Testis (tissue), 3 donors: Measurements from ENCODE around the gene SRPK1. TPM values are rescaled to one million over a fixed set of nuclear protein-coding genes. Genes with fewer than 3 reads are reported as not detected.

Source experiments
- DNase-seq: peaks from one replicate; pipeline ENCODE4 v3.0.0-alpha.2; 2019
- H3K27ac ChIP-seq, 2 donors: fragments of 200-600 bp; sonication (generic); one replicate each; pipeline ENCODE4 v1.5.1; 2019
- H3K27me3 ChIP-seq: fragments of 200-600 bp; sonication (generic); one replicate; pipeline ENCODE4 v1.5.1; 2019
- H3K36me3 ChIP-seq: fragments of 200-600 bp; sonication (generic); one replicate; pipeline ENCODE4 v1.5.1; 2017; ENCODE audit warnings: low read depth; ENCODE audit errors: missing control alignments
- H3K4me1 ChIP-seq: fragments of 200-600 bp; sonication (generic); one replicate; pipeline ENCODE4 v1.5.1; 2019
- H3K4me3 ChIP-seq, 2 donors: fragments of 200-600 bp; sonication (generic); one replicate each; pipeline ENCODE4 v1.5.1; 2017 to 2019
- H3K9me3 ChIP-seq: fragments of 200-600 bp; sonication (generic); one replicate; pipeline ENCODE4 v1.5.1; 2017
- CTCF ChIP-seq, 3 experiments: fragments of 450-650 bp in 2 of 3; fragments of 200-600 bp in 1 of 3; sonication (generic) in 1 of 3; IDR thresholded peaks; one replicate each; pipeline ENCODE4 v1.5.1; 2016 to 2019; ENCODE audit warnings: antibody characterized with exemption in 3 of 3, mild to moderate bottlenecking in 2 of 3, moderate library complexity in 1 of 3
- POLR2A ChIP-seq: fragments of 450-650 bp; IDR thresholded peaks from one replicate; pipeline ENCODE4 v1.6.1; 2017; ENCODE audit warnings: antibody characterized with exemption, mild to moderate bottlenecking, moderate library complexity
- WGBS, 2 donors: methylation state at CpG; one replicate each; pipeline ENCODE4 v1.1.5; 2018; 5-methylcytosine and 5-hydroxymethylcytosine counted together
- intact Hi-C: fragments of 100-400 bp; cut with DNase I; formaldehyde crosslinking; loops from one replicate; pipeline ENCODE4 v1.15.1; 2023; ENCODE audit warnings: low total_unique reads
- polyA plus RNA-seq: library from polyadenylated mRNA; stranded (reverse); fragments of 350-450 nt; fragmentation: Illumina TruSeq; extraction: RNeasy Lipid Tissue Mini Kit (QIAGEN cat#74804); gene quantifications from one replicate; pipeline ENCODE4 v1.2.3, GENCODE V29; 2014; ENCODE audit warnings: low read depth, low replicate concordance; ENCODE audit not compliant: insufficient read depth
- total RNA-seq, 2 donors: library from RNA; depleted of rRNA; stranded (reverse); fragments of >200 nt; gene quantifications; one replicate each; pipeline ENCODE4 v1.2.3, GENCODE V29; 2016

The SRPK1 gene
- total and polyA plus RNA-seq, 3 donors from 2014 or later: 77.3 to 86.3 (median 84.6) TPM

DNA sequence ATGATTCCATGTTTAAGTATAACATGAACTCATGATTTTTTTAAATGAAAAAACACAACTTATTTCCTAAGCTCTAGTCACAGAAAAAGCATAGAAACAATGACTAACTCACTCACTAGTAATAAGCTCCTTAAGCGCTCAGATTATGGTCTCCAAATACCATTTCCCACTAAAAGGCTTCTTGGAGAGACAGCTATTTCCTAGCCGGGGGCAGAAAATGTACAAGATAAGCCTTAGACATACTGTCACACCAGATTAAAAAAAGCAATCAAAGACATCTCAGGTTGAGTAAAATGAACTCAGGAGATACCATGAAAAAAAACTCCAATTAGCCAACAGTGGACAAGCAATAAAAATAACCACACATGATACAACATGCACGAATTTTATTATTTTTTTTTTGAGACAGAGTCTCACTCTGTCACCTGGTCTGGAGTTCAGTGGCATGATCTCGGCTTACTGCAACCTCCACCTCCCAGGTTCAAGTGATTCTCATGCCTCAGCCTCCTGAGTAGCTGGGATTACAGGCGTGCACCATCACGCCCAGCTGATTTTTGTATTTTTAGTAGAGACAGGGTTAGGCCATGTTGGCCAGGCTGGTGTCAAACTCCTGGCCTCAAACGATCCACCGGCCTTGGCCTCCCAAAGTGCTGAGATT, 14.9 kb downstream of the SRPK1 start:
- Histone ChIP-seq H3K4me1 (no peaks in the 10 kb centered on the region), H3K36me3 (no peaks in the 10 kb centered on the region), H3K9me3 (no peaks in the 10 kb centered on the region), H3K27me3 (no peaks in the 10 kb centered on the region), H3K4me3 (no peak overlapping the region), H3K27ac (no peak overlapping the region)
- intact Hi-C loops: no loop called here
- DNase-seq: no peak
- TF ChIP-seq CTCF (IDR thresholded peaks at IDR 0.05) (no peak), POLR2A (no peak)
- WGBS, 2 donors: 71 to 80% methylated on average over 8 of the region's 8 CpGs

DNA sequence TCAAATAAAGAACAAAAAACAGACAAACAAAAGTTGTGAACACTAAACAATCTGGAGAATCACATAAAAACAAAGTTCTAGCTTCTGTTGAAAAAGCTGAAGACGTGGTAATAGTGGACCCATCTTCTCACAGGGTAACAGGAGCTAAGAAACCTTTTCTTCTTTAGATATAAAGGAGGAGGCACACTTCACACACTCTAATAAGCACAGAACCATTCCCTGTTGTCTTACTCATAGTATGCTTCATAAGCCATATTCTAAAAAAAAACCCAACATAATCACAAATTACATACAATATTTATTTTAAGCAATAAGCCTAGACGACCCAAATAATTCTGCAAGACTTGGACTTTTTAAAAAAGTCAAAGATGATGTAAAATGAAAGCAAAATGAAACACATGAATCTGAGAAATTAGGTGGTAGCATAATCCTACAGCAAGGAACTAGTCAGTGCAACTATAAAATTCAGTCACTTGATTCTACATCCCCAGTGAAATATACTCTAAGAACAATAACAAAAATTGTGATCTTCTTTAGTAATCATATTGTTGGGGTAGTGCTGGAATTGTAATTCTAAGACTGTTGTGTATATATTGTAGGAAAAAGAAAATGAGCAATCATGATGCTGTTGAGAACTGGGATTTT, 15.6 kb downstream of the SRPK1 start:
- H3K9me3 ChIP-seq: no peaks in the 10 kb centered on the region
- intact Hi-C loops: no loop called here
- no peaks in the 10 kb centered on the region for H3K36me3 ChIP-seq
- H3K4me3 ChIP-seq: no peak overlapping the region
- H3K27me3 ChIP-seq: no peaks in the 10 kb centered on the region
- H3K4me1 ChIP-seq: no peaks in the 10 kb centered on the region
- no peak for TF ChIP-seq CTCF (IDR thresholded peaks at IDR 0.05)
- no peak for TF ChIP-seq POLR2A
- H3K27ac ChIP-seq: no peak overlapping the region
- 79 to 84% methylated on average over 2 of the region's 2 CpGs for WGBS, 2 donors
- no peak for DNase-seq

GRCh38 chr6:35903679-35904078, 17.2 kb downstream of the SRPK1 start:
- Histone ChIP-seq H3K36me3 (no peaks in the 10 kb centered on the region), H3K9me3 (no peaks in the 10 kb centered on the region), H3K4me1 (no peaks in the 10 kb centered on the region), H3K4me3 (no peak overlapping the region), H3K27me3 (no peaks in the 10 kb centered on the region), H3K27ac (no peak overlapping the region)
- 89 to 97% methylated on average over 4 of the region's 4 CpGs for WGBS, 2 donors
- DNase-seq: no peak
- TF ChIP-seq POLR2A: no peak
- TF ChIP-seq CTCF (IDR thresholded peaks at IDR 0.05): no peak
- intact Hi-C loops: no loop called here

DNA sequence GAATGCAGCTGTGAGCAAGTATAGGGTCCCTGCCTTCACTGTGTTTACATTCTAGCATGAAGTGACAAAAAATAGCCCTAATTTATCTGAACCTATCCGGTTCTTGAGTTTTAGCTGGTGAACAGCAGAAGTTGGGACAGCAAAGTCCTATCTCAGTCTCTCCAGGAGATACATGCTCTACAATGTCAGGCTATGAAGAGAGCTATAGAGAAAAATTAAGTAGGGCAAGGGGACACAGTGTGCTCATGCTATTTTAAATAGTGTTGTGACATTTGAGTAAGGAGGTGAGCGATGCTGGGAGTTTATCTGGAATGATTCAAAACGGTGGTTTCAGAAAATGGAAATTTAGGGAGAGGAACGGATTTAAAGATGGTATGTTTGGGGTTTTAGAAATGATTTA, 20.4 kb downstream of the SRPK1 start:
- H3K27me3 ChIP-seq: no peaks in the 10 kb centered on the region
- 88 to 90% methylated on average over 4 of the region's 4 CpGs for WGBS, 2 donors
- H3K4me3 ChIP-seq: no peak overlapping the region
- H3K27ac ChIP-seq: no peak overlapping the region
- intact Hi-C loops: no loop called here
- TF ChIP-seq CTCF (IDR thresholded peaks at IDR 0.05): no peak
- no peak for TF ChIP-seq POLR2A
- no peaks in the 10 kb centered on the region for H3K4me1 ChIP-seq
- no peaks in the 10 kb centered on the region for H3K36me3 ChIP-seq
- DNase-seq: no peak
- no peaks in the 10 kb centered on the region for H3K9me3 ChIP-seq

- intact Hi-C loops: no loop called here
- no peaks in the 10 kb centered on the region for H3K9me3 ChIP-seq
- H3K36me3 ChIP-seq: no peaks in the 10 kb centered on the region
- H3K27me3 ChIP-seq: no peaks in the 10 kb centered on the region
- no peaks in the 10 kb centered on the region for H3K4me1 ChIP-seq
- DNase-seq: no peak
- WGBS, 2 donors: 94 to 100% methylated on average over 2 of the region's 2 CpGs
- H3K4me3 ChIP-seq: no peak overlapping the region
- TF ChIP-seq POLR2A: no peak
- TF ChIP-seq CTCF (IDR thresholded peaks at IDR 0.05): no peak
- H3K27ac ChIP-seq: no peak overlapping the region
Measured at GRCh38 chr6:35898003-35898402, 22.9 kb downstream of the SRPK1 start.
